Stimulated activated CD4-positive, alpha-beta T cell treated with anti-CD3 and anti-CD28 coated beads, Interleukin-4, amount 100 ng/mL, for 24 hours (primary cell): ENCODE results near the gene QARS1.

Experiments used
- DNase-seq: peaks from one replicate; pipeline ENCODE4 v3.0.0-alpha.2; 2020

QARS1 gene

DNA sequence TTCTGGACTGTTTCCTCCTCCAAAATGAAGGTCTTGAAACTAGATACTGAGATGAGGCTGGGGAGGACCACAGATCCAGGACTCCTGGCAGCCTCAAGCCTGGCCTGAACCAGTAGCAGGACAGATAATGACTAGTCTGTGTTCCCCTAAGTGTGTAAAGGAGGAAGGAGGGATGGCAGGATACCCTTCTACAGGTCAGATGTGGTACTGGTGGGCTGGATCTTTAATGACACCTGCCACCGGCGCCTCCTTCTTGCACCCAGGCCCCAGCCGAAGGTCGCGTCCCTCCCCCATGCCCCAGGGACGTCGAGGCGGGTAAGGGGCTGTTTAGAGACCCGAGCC lies 15.5 kb upstream of the QARS1 start:
- DNase-seq, result no peak

DNA sequence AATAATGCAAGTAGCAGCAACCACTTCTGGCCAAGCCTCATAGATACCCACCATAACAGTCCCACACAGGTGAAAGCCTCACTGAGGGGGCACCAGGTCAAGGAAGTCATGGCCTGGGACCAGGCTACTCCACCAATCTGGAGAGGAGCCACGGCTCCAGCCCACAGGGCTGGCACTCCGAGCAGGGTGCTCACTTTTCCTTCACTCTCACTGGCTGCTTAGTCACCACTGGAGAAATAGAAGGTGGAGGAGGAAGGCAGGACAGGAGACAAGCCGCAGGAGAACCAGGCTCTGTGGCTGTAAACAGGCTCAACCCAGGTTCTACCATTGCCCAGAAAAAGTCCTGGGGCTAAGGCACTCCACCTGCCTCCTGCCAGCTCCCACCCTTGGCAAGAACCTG lies 14.9 kb upstream of the QARS1 start:
- no peak for DNase-seq

DNA sequence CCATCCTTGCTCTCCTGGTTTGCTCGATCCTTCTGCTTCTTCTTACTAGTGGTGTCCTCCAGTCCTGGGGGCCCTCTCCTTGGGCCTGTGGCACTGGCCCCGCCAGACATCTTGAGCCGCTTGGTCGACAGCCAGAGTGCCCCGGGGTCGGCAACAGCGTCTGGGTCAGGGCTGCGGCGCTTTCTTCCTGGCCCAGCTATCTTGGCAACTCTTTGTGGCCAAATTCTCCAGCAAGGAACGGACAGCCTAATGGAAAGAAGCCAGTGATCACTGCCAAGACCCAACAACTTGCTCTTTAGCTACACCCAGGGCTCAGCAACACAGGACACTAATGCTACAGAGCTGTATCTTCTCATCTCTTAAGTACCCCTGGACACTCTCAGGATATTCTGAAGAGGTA lies 14.5 kb upstream of the QARS1 start:
- no peak for DNase-seq

DNA sequence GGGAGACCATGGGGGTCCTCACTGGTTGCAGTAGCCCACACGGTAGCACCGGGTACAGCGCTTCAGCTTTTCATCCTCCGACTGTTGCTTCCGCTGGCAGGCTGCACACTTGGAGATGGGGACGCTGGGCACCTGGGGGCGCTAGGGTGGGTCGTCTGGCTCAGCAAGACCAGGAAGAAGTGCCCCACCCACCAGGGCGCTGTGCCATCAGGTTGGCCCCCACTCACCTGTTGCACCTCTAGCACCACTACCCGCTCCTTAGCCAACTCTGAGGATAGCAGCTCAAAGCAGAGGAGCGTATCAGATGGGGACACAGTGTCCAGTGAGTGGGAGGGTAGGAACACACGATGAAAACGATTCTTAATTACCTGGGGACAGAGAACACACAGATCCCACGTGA lies 7.7 kb upstream of the QARS1 start:
- no peak for DNase-seq

DNA sequence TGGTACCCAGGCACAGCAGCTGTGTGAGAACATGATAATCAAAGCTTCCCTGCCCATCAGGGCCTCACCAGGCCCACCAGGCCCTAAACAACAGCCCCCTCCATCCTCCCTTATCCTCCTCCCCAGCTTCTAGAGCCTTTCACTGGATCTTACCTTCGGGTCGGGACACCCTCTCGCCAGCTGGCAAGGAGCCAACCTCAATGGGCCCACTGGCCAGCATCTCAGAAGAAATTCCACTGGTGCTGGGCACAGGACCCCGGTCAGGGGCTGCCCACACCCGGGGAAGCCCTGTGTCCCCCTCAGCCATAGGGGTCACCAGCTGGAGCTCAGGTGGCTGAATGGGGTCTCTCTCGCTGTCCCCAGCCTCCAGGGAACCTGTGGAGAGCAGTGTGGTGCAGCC lies 6.8 kb upstream of the QARS1 start:
- no peak for DNase-seq

DNA sequence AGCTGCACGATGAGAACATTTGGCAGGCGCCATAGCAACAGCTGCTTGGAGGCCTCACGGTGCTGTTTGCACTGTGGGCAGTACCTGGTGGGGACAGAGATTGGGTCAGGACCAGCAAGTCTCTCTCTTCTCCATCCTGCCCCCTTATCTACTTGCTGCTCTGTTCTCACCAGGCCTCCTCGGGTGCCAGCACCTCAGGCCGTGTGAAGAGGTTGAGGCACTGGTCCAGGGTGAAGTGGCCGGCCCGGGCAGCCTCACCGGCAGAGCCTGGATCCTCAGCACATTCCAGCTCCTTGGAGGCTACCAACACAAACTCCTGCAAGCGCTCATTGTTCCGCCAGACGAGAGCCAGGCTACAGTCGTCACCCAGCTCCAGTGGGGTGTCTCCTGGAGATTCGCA lies 6.2 kb upstream of the QARS1 start:
- DNase-seq, result no peak

DNA sequence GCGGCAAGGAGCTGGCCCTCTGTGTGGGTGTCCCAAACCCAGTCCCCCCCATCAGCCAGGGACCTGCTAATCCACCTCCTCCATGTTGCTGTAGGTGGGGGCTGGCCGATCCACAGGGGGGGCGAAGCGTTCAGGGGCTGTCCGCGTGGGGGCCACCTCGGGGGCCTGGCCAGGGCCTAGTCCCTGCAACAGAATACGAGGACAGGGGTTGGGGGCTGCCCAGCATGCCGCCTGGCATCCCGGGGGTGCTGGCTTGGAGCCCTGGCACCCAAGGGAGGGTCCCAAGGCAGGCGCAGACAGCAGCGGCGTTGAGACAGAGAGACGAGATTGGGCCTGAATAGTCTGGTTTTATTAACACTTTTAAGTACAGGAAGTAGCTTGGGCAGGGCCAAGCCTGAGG lies 3.8 kb upstream of the QARS1 start:
- DNase-seq, result no peak

DNA sequence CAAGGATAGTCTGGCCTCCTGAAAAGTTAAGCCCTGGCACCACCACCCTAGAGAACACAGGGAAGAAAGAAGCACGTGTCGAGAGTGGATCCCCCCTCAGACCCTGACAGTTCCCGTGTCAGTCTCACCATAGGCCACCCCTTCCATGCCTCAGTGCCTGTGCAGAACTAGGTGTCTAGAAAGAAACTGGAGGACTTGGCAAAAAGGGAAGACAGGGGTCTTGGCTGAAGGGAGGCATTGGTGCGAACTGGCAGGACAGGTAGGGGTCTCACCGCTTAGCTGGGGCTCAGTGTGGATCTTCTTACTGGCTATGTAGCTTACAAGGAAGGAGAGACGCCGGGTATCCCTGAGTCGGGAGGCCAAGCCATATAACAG lies 518 bp downstream of the QARS1 start:
- DNase-seq, result no peak

DNA sequence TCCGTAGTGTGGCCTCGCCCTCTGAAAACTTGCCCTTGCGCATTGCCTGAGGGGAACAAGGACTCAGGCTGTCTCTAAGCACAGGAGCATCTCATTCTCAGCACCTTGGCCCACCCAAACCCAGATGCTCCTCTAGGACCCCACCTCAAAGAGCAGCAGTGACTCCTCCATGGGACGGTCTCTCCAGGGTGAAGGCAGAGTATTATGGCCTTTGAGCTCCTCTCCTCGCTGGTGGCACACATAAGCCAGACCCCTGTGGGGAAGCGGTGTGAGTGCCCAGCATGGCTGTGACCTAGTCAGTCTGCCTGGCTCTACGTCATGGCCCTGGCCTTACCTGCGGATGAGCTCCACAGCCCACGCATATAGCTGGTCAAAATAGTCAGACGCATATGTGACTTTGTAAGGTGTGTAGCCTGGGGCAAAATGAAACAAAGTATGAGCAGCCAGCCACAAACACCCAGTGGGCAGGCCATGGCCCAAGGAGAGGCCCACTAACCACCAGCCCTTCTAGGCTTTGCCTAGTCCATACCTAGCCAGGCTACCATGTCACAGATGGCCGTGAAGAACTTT lies 4.4 kb downstream of the QARS1 start:
- no peak for DNase-seq

DNA sequence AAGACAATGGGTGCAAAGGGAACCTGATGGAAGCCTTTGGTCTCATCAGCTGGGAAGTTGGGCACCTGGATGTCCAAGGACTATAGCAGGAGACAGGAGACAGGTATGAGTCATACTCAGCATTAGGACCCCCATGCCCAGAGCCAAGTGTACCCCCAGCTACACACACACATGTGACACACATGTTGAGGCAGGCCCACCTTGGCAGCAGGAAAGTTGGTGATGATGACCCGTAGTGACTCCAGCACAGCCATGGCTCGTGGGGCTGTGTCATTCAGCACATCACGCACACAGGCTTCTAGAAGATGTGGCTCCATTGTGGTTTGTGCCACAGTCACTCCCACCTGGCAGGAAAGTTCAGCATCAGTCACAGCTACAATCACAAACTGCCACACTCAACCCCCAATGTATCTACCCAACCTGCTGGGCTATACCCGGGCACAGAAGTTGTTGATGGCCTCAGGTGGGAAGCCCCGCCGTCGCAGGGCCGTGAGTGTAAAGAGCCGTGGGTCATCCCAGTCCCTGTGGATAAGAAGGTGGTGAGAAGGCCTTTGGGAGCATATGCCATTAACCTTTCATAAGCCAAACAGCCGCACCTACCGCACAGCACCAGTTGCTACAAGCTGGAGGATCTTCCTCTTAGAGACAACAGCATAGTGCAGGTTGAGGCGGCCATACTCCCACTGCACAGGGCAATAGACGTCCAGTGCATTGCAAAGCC lies 5.5 kb downstream of the QARS1 start:
- no peak for DNase-seq

DNA sequence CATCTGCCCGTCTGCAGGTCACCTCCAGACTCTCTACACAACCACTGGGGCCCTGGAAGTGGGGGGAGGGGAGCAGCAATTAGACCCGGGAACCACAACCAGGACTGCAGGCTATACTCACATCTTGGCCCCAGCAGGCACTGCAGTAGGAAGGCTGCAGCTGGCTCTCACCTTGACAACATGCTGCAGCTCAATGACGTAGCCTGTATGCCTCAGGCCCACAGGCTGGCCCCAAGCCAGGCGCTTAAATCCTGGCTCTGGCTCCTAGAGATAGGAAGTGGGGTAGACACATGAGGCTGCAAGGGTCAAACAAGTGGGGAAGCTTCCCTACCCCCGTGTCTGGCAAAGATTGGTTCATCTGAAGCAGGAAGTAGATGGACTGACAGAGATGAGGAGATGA lies 6.1 kb downstream of the QARS1 start:
- no peak for DNase-seq

DNA sequence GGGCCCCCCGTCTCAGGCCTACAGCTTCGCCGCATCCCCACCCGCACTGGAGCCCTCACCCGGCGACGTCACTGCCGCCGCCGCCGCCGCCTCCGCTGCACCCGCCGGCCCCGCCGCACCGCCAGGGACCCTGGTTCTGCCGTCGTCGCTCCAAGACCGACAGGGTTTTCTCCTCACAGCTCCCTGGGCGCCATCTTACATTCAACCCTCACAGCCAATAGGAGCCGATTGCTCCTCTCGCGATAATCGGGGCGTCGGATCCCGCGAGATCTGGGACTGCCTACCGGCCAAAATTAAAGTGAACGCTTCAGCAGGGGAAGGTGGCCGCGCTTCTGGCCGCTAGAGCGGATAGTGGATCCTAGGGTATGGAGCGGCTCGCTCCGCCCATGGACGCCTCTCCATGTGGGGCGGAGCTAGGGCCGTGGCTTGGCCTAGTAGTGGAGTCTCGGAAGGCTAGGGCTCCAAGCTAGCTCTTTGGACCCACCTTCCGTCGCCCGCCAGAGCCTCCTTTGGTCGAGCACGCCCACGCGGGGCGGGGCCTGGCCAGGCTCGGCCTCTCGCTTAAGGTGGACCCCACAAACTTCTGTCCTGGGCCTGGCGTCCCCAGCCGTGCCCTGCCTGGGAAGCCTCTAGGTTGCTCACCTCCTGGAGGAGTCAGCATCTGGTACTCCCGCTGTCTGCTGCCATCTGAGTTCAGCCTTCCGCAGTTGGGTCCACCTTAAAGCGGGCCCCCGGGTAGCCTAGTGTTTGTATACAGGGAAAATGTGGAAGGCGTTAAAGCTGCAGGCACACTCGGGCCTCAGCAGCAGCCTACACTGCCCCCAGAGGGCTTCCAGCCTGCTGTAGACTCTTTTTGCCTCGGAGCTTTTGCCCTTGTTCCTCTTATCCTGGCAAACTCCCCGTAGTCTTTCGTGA lies 10.4 kb downstream of the QARS1 start, which contains the start of gene QRICH1:
TSS of gene QRICH1 (minus strand) at position 219 of the 915 bp plus-strand sequence. CDS start 17,054 bp downstream, outside the sequence.
- peak; percentile 97 for DNase-seq

DNA sequence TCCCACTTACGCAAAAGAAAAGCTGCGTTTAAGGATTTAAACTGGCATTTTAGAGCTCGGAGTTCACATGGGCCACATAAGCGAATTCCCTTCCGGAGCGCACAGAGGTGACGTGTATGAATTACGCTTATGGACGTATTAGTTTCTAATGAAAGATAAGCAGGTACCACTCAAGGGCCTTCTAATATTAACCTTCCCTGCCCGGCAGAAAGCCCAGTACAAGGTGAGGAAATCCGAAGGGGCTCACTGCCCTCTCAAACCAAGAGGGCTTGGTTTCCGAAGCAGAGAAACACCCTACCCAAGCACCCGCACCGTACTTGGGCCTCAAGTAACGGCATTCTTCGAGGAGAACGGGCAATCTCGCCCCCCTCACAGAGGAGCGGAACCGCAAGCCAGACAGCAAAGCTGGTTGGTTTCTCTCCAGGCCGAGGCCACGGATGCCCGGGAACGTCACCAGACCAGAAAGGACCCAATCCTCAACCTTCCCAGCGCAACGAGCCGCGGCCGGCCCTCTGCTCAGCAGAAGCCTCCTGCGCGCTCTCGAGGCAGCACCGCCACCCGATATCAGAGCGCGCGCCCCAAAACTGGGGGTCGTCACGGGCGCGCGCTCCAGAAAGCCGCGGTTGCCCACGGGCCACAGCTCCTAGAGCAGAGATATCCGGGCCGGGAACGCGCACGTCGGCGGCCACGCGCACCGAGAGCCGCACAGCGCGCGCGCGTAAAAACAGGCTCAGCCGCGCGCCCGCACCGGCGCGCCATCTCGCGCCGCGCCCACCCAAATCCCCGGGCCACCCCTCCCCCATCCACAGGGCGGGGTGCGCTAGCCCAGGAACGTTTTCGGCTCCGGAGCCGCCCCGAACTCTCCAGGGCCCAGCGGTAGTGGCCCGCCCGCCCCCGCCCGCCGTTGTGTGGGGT lies 11.4 kb downstream of the QARS1 start:
- peak; percentile 82 for DNase-seq

DNA sequence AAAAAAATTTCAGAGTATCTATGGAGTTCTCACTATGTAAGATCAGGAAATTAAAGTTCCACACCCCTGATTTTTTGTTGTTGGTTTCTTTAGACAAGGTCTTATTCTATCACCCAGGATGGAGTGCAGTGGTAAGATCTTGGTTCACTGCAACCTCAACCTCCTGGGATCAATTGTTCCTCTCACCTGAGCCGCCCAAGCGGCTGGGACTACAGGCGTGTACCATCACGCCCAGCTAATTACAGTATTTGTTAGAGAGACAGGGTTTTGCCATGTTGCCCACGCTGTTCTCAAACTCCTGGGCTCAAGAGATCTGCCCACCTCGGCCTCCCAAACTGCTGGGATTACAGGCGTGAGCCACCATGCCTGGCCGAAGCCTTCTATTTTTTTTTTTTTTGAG lies 23.1 kb downstream of the QARS1 start:
- DNase-seq, result no peak

DNA sequence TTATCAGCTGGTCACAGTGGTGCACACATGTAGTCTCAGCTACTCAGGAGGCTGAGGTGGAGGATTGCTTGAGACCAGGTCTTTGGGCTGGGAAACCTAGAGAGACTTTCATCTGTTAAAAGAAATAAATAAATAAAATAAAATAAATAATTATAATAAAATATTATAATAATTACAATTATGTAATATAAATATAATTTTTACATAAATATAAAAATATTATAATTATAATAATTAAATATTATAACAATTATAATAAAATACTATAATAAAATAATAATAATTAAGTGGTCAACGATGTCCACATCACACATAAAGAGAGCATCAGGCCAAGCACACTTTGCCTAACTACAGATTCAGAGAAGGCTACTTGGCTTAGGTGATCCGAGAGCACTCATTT lies 25.3 kb downstream of the QARS1 start:
- DNase-seq, result no peak

DNA sequence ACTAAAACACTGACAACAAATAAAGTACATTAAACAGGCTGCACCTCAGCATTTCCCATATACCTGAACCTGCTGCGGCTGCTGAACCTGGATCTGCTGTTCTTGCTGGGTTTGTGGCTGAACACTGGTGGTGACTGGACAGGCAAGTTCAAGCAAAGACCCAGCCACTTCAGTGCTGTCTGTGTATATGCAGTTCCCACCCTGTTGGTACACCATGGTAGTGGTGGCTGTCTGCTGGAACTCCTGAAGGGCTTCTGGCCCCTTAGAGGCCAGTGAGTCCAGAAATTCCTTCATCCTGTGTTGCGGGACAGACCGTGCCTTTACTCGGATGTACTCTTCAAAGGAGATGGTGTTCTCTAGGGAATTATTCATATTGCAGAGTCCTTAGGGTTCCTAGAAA lies 27.9 kb downstream of the QARS1 start:
- no peak for DNase-seq

DNA sequence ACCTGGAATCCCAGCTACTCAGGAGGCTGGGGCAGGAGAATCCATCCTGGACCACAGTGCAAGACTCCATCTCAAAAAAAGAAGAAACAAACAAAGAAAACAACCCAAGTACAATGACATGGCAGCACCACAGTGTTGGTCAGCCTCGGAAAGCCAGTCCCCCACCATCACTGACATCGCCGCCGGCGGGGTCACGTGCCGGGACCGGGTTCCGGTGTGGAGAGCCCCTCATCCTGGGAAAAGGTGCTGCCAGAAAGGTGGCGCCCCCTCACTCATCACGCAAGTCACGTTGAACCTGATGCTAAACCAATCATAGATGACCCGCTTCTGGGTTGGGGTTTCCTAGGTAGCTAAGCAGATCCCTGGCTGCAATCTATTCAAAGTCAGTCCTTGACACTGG lies 28.4 kb downstream of the QARS1 start:
- no peak for DNase-seq

DNA sequence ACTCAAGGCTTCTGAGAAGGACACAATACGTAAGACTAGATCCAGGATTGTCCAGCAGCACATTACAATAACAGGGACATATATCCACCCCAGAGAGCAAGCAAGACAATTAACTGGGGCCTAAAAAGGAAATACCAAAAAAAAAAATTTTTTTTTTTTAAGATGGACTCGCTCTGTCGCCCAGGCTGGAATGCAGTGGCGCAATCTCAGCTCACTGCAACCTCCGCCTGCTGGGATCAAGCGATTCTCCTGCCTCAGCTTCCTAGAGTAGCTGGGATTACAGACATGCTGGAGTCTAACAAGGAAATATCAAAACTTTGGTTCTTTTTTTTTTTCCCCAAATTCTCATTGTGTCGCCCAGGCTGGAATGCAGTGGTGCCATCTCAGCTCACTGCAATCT lies 46.5 kb downstream of the QARS1 start:
- no peak for DNase-seq

DNA sequence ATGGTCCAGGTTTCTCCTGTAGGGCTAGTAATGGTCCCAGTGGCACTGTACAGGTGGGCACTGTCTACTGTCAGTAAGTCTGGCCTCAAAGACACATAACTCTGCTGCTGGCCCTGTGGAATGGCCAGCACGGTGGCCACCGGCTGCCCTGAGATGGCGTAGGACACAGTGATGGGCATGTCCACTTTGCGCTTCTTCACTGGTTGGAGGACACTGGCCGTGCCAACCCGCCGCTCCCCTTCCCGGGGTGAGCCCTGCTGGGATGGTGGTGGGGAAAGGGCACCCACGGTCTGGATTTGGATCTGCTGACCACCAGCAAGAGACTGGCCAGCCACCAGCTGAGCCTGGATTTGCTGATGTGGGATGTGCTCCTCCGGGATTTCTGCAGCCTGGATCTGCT lies 47.3 kb downstream of the QARS1 start:
- DNase-seq, result no peak

DNA sequence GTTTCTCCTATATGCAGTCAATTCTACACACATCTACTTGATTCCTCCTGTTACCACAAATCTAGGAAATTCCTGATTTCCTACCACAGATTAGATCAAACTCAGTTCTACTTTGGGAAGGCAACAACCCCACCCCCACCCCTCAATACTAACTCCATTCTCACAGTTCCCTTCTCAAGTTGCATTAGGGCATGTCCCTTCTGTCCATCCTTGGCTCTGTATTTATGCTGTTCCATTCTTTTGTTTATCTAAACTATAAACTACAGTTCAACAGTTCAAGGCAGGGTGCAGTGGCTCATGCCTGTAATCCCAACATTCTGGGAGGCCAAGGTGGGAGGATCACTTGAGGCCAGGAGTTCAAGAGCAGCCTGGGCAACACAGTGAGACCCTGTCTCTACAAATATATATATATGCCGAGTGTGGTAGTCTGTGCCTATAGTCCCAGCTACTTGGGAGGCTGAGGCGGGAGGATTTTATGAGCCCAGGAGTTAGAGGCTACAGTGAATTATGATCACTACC lies 50.2 kb downstream of the QARS1 start:
- DNase-seq, result no peak

DNA sequence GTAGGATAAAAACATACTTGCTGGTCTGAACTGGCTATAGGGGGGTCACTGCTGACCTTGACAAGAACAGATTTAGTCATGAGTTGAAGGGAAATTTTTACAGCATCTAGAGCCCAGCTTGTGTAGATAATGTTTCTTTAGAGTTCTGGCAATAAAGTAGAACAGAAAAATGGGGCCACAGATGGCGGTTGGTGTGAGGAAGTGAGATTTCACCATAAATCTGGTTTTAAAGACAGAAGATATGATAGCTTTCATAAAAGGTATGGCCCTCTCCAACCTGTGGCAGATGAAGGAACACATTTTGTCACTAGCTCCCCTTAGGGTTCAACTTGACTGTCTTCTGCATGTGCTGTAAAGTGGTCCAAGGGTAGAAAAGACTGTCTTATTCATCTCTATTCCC lies 51.0 kb downstream of the QARS1 start:
- no peak for DNase-seq
